GM12878 (cell line): ENCODE measurements around the gene CCDC74A. TPM values are rescaled to one million over a fixed set of nuclear protein-coding genes. Genes with fewer than 3 reads are reported as not detected.
"Not testable (repeated sequence)": the region's sequence is repeated elsewhere in the genome, so short reads cannot be mapped to it uniquely, and the experiment has no call there.

Source experiments
- ATAC-seq: fragments of 200-7000 bp; cut with Tn5 transposase; 3 replicates; pipeline ENCODE4 v1.9.1; 2020; ENCODE audit warnings: mild to moderate bottlenecking, moderate library complexity
- Bru-seq: library from RNA; stranded (reverse); fragments of 400-500 nt; gene quantifications from one replicate; lab custom pipeline; 2021; lab: Mats Ljungman, UMichigan
- BruChase-seq, 2 experiments: library from RNA; stranded (reverse); fragments of 400-500 nt; gene quantifications; one replicate each; lab custom pipeline; 2021; lab: Mats Ljungman, UMichigan
- BruUV-seq: library from RNA; stranded (reverse); fragments of 400-500 nt; replicated peaks from 2 replicates; lab custom pipeline; 2021; lab: Mats Ljungman, UMichigan
- CTCF ChIA-PET: fragments of 300-600 bp; sonication (Branson Sonifier 250); formaldehyde crosslinking; extraction: SDS; loops from one replicate; lab custom pipeline; 2021; ENCODE audit warnings: inconsistent platforms; lab: Yijun Ruan, JAX
- POLR2A ChIA-PET: fragments of 350-600 bp; formaldehyde crosslinking; extraction: SDS; loops from one replicate; lab custom pipeline; 2021; ENCODE audit warnings: inconsistent platforms; lab: Charles Lee
- RAD21 ChIA-PET: fragments of 300-600 bp; sonication (Branson Sonifier 250); formaldehyde crosslinking; loops from one replicate; lab custom pipeline; 2023; ENCODE audit warnings: antibody characterized with exemption; ENCODE audit not compliant: unreplicated experiment; lab: Charles Lee
- SMC1A ChIA-PET: fragments of 300-600 bp; sonication (Branson Sonifier 250); formaldehyde crosslinking; loops from one replicate; lab custom pipeline; 2023; ENCODE audit not compliant: unreplicated experiment, uncharacterized antibody; lab: Charles Lee
- DNase-seq: peaks from one replicate; pipeline ENCODE4 v3.0.0-alpha.2; 2011; ENCODE audit warnings: low read depth, low spot score
- FAIRE-seq: peaks from 3 replicates; lab custom pipeline; 2011; peaks lifted over from hg19 to GRCh38; lab: Jason Lieb, UNC
- H2AFZ ChIP-seq: 2 replicates; pipeline ENCODE4 v1.6.0; 2011; ENCODE audit warnings: low read depth, low read length, control low read depth; ENCODE audit not compliant: control insufficient read depth
- H3K27ac ChIP-seq: 2 replicates; pipeline ENCODE4 v1.5.1; 2011; ENCODE audit warnings: control low read depth; ENCODE audit not compliant: control insufficient read depth, insufficient read depth
- H3K27me3 ChIP-seq, 2 experiments: replicated peaks in 1 of 2; 2 replicates each; pipeline versions ENCODE4 v1.6.0 to v1.6.1; 2011; ENCODE audit warnings: low read length in 1 of 2; ENCODE audit not compliant: control insufficient read depth in 2 of 2, insufficient read depth in 2 of 2
- H3K36me3 ChIP-seq, 2 experiments: 2 replicates each; pipeline ENCODE4 v1.5.1; 2011; ENCODE audit warnings: low read length in 1 of 2; ENCODE audit not compliant: control insufficient read depth in 2 of 2, insufficient read depth in 2 of 2
- H3K4me1 ChIP-seq: 2 replicates; pipeline ENCODE4 v1.6.1; 2011; ENCODE audit warnings: mild to moderate bottlenecking, low read length, moderate library complexity, mixed read lengths; ENCODE audit not compliant: control insufficient read depth, insufficient read depth
- H3K4me2 ChIP-seq: 2 replicates; pipeline ENCODE4 v1.6.0; 2011; ENCODE audit warnings: control low read depth; ENCODE audit not compliant: control insufficient read depth, insufficient read depth
- H3K4me3 ChIP-seq: fragments of 200-600 bp; sonication (generic); 2 replicates; pipeline ENCODE4 v1.5.1; 2016
- H3K79me2 ChIP-seq: 2 replicates; pipeline ENCODE4 v1.6.0; 2011; ENCODE audit warnings: low read length; ENCODE audit not compliant: control insufficient read depth, insufficient read depth
- H3K9ac ChIP-seq: 2 replicates; pipeline ENCODE4 v1.8.0; 2011; ENCODE audit warnings: low read length, control low read depth, mixed read lengths; ENCODE audit not compliant: control insufficient read depth, insufficient read depth
- H3K9me3 ChIP-seq: replicated peaks from 3 replicates; pipeline ENCODE4 v1.5.1; 2011; ENCODE audit warnings: mild to moderate bottlenecking, low read length; ENCODE audit not compliant: control insufficient read depth, insufficient read depth
- H4K20me1 ChIP-seq: 2 replicates; pipeline ENCODE4 v1.6.0; 2011; ENCODE audit not compliant: control insufficient read depth, insufficient read depth
- BACH1 ChIP-seq: fragments of 450-650 bp; IDR thresholded peaks from 2 replicates; pipeline ENCODE4 v1.6.1; 2017; ENCODE audit warnings: mild to moderate bottlenecking, borderline replicate concordance
- BMI1 ChIP-seq: fragments of 450-650 bp; IDR thresholded peaks from 2 replicates; pipeline ENCODE4 v1.6.1; 2016; ENCODE audit warnings: mild to moderate bottlenecking, moderate library complexity, borderline replicate concordance
- EGR1 ChIP-seq, 2 experiments: IDR thresholded peaks; 1 replicate in 1 of 2; 2 replicates in 1 of 2; pipeline ENCODE4 v1.6.1; 2011 to 2012; ENCODE audit warnings: low read depth in 2 of 2, low read length in 2 of 2, borderline replicate concordance in 1 of 2, mild to moderate bottlenecking in 1 of 2, moderate library complexity in 1 of 2
- GATAD2B ChIP-seq: fragments of 450-650 bp; conservative IDR thresholded peaks from 2 replicates; pipeline ENCODE4 v1.6.1; 2017; ENCODE audit warnings: low read depth, mild to moderate bottlenecking, moderate library complexity
- MLLT1 ChIP-seq: fragments of 450-650 bp; IDR thresholded peaks from 2 replicates; pipeline ENCODE4 v1.6.1; 2016; ENCODE audit warnings: mild to moderate bottlenecking
- WGBS: methylation state at CpG from one replicate; pipeline ENCODE4 v1.1.6; 2016; ENCODE audit warnings: low lambda C conversion rate; ENCODE audit not compliant: insufficient replicate concordance, insufficient coverage; ENCODE audit errors: missing lambda C conversion rate; 5-methylcytosine and 5-hydroxymethylcytosine counted together
- in situ Hi-C: fragments of 300-500 bp; cut with MboI; formaldehyde crosslinking; loops from 9 replicates; pipeline ENCODE4 v1.14.3; 2018; ENCODE audit warnings: mixed read lengths
- intact Hi-C: fragments of 100-400 bp; cut with micrococcal nuclease; formaldehyde crosslinking; loops from one replicate; pipeline ENCODE4 v1.14.2; 2022; ENCODE audit not compliant: unreplicated experiment
- long read RNA-seq, 2 experiments: library from polyadenylated mRNA; unstranded; transcript quantifications; one replicate each; pipeline ENCODE4 v2.0.0, GENCODE V29; 2019 to 2020
- polyA minus RNA-seq, 3 experiments: library from RNA; depleted of rRNA, polyadenylated mRNA; stranded (reverse); fragments of >200 nt; gene quantifications; 2 replicates each; pipeline ENCODE4 v1.2.3, GENCODE V29; 2011
- polyA plus RNA-seq, 11 experiments: library from polyadenylated mRNA; depleted of rRNA in 4 of 11; unstranded in 6 of 11; stranded (reverse) in 5 of 11; fragments of >200 nt; fragmentation: Nextera tagmentation in 4 of 11; fragmentation: Illumina TruSeq in 1 of 11; extraction: Ambion mirVana in 4 of 11; extraction: Trizol in 1 of 11; gene quantifications; 1 replicate in 1 of 11; 2 replicates in 10 of 11; pipeline versions ENCODE4 v1.2.1 to v1.2.3, GENCODE V29; 2011 to 2016; ENCODE audit warnings: inconsistent platforms in 2 of 11, missing spikeins in 2 of 11, low read depth in 1 of 11
- total RNA-seq, 4 experiments: library from RNA; depleted of rRNA in 3 of 4; stranded (reverse); fragments of >200 nt in 3 of 4; fragmentation: Illumina TruSeq in 1 of 4; extraction: Trizol in 1 of 4; gene quantifications; 2 replicates each; pipeline versions ENCODE4 v1.2.1 to v1.2.3, GENCODE V29; 2013 to 2021

The CCDC74A gene
- total RNA-seq (2013; cell fraction: nucleolus; rRNA removed): 67.5 and 85.0 TPM in 2 replicates
- total RNA-seq (2014; rRNA removed) (98.8 and 101 TPM in 2 replicates), total RNA-seq (2014; rRNA removed; fragmentation: Illumina TruSeq; extraction: Trizol) (55.5 and 57.8 TPM in 2 replicates), total RNA-seq (2021) (68.0 and 71.9 TPM in 2 replicates), polyA plus RNA-seq (2011; rRNA removed) (42.1 and 61.8 TPM in 2 replicates), polyA plus RNA-seq (2014; fragmentation: Illumina TruSeq; extraction: Trizol) (19.1 and 55.9 TPM in 2 replicates), polyA plus RNA-seq (2014; fragmentation: Nextera tagmentation; extraction: Ambion mirVana) (10 to 100 TPM; 14.3 to 21.5 TPM), polyA plus RNA-seq (2014; rRNA removed) (133 and 141 TPM in 2 replicates), polyA plus RNA-seq (2016; fragmentation: Nextera tagmentation; extraction: Ambion mirVana) (10 to 100 TPM; 66.6 to 73.9 TPM), polyA minus RNA-seq (2011; rRNA and poly(A)+ RNA removed) (16.2 and 30.6 TPM in 2 replicates), Bru-seq, nascent RNA (percentile 61 among the genes with signal in this experiment), BruChase-seq, experiment 1, labeled RNA remaining after a 6-hour chase (percentile 72 among the genes with signal in this experiment), BruChase-seq, experiment 2, labeled RNA remaining after a 2-hour chase (percentile 68 among the genes with signal in this experiment)
- polyA plus RNA-seq (2011; ENCODE audit: low read depth): 18.5 TPM
- polyA plus RNA-seq (2011; cell fraction: cytosol; rRNA removed): 57.4 and 91.9 TPM in 2 replicates
- 340 and 345 TPM in 2 replicates for polyA plus RNA-seq (2011; cell fraction: nucleus; rRNA removed)
- polyA plus RNA-seq (2012): 40.4 and 54.9 TPM in 2 replicates
- 16.0 and 18.8 TPM in 2 replicates for polyA minus RNA-seq (2011; cell fraction: cytosol; rRNA and poly(A)+ RNA removed)
- polyA minus RNA-seq (2011; cell fraction: nucleus; rRNA and poly(A)+ RNA removed): 42.8 and 54.7 TPM in 2 replicates
- long read RNA-seq, experiment 1, transcript CCDC74A-202 (8 exons, 1,298 nt): major isoform, 8 of 27 reads
- long read RNA-seq, experiment 1, partial matches to known transcripts: 5 of 27 reads
- long read RNA-seq, experiment 1, other reads (novel, unspliced or antisense): 11 of 27 reads
- long read RNA-seq, experiment 2, transcript CCDC74A-202 (8 exons, 1,298 nt): major isoform, 6 of 28 reads
- long read RNA-seq, experiment 2, partial matches to known transcripts: 8 of 28 reads
- long read RNA-seq, experiment 2, other reads (novel, unspliced or antisense): 12 of 28 reads

DNA sequence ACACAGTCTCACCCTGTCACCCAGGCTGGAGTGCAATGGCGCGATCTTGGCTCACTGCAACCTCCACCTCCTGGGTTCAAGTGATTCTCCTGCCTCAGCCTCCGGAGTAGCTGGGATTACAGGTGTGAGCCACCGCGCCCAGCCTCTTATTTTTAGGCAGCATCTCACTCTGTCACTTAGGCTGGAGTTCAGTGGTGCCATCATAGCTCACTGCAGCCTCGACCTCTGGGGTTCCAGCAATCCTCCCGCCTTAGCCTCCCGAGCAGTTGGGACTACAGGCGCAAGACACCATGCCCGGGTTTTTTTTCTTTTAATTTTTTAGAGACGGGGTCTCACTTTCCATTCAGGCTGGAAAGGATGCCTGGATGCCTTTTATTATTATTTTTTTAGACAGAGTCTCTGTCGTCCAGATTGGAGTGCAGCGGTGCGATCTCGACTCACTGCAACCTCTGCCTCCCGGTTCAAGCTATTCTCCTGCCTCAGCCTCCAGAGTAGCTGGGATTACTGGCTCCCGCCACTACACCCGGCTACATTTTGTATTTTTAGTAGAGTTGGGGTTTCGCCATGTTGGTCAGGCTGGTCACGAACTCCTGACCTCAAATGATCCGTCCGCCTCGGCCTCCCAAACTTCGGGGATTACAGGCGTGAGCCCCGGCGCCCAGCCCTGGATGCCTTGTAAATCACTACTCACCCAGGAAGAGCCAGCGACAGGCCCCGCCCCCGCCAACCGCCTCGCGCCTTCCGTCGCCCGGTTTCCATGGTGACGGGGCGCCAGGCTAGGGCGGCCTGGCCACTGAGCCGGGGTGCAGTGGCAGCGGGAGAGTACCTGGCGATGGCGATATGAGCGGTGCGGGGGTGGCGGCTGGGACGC lies at the start of gene CCDC74A:
Gene CCDC74A, plus strand, starts transcription at position 758 of the 871 bp plus-strand sequence. Its CDS starts 83 bp downstream, at position 841.
- intact Hi-C loops: loop anchor here (2.0 to 5.0 kb wide), 2 partner anchors 35 to 115 kb away; partner anchors contain the start of gene MZT2A
- H4K20me1 ChIP-seq, DNase-seq, H3K27me3 ChIP-seq, H3K79me2 ChIP-seq, RAD21 ChIA-PET, H3K9me3 ChIP-seq, H3K4me1 ChIP-seq, FAIRE-seq, H3K36me3 ChIP-seq: not testable (repeated sequence)
- Histone ChIP-seq H3K9ac (peak within 1 kb of the TSS; percentile 65), H3K4me3 (peak within 1 kb of the TSS; percentile 71), H2AFZ (peak within 1 kb of the TSS; percentile 29), H3K4me2 (peak within 1 kb of the TSS; percentile 60), H3K27ac (peak within 1 kb of the TSS; percentile 33)
- 27% methylated on average over 42 of the region's 47 CpGs for WGBS
- in situ Hi-C loops: loop anchor here (5.0 kb wide), 1 partner anchor 1390 kb away; no protein-coding TSS in a partner anchor
- CTCF ChIA-PET: interaction anchor here (2.0 to 4.1 kb wide), 3 partner anchors 35 to 145 kb away, joined by 6 to 25 read pairs (median 6); partner anchors contain the start of gene MZT2A
- SMC1A ChIA-PET: interaction anchor here (1.2 kb wide), 1 partner anchor 34 kb away, joined by 3 read pairs; no protein-coding TSS in a partner anchor
- TSS peak; percentile 89 for BruUV-seq
- POLR2A ChIA-PET: interaction anchor here (0.5 kb wide), 1 partner anchor 292 kb away, joined by 5 read pairs; no protein-coding TSS in a partner anchor
- TF ChIP-seq EGR1 (IDR thresholded peaks at IDR 0.05; ENCODE audit: borderline replicate concordance in 1 of 2, low read depth in 2 of 2, low read length in 2 of 2): peak in 1 of 2 experiments; percentile 35; a peak in 1 of 3 replicates
- TF ChIP-seq GATAD2B: 0 out of 2 replicates have a peak, but pooled peaks have one; percentile 29
- TF ChIP-seq BACH1: 0 out of 2 replicates have a peak, but pooled peaks have one; percentile 22
- TF ChIP-seq BMI1: peak; percentile 93
- peak; percentile 61; the same call in 1 of the 2 replicates for TF ChIP-seq MLLT1
- peak; percentile 86 for ATAC-seq

DNA sequence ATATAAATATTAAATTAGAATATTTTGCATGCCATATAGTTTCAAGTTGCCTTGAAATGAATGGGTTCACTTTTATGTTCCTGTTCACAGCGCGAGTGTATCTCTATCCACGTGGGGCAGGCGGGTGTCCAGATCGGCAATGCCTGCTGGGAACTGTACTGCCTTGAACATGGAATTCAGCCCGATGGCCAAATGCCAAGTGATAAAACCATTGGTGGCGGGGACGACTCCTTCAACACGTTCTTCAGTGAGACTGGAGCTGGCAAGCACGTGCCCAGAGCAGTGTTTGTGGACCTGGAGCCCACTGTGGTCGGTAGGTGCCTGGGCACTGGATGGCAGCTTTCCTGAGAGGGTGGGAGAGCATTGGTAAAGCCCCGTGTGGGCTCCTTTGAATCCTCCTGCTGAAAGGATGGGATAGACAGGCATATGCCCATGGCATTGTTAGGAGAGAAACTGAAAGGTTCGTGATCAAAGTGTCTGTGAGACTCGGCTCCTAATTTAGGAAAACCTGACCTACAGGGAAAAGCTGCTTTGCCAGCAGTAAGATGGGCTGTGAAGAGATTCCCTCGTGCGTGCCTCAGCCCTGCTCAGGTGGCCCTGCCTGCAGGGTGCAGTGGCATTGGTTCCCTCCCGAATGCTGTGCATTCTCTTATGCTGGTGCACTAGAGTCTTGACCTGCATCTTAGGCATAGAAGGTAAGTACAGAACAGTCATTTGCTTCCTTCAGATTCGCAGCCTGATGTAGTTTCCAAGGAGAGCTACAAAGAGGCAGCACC lies 49.4 kb upstream of the CCDC74A start:
- H3K27ac ChIP-seq, H3K9ac ChIP-seq, in situ Hi-C loops, H3K4me3 ChIP-seq, CTCF ChIA-PET, H3K4me2 ChIP-seq, H4K20me1 ChIP-seq, DNase-seq, RAD21 ChIA-PET, H3K9me3 ChIP-seq, ATAC-seq, H3K36me3 ChIP-seq, BruUV-seq, intact Hi-C loops, H3K79me2 ChIP-seq, POLR2A ChIA-PET, H2AFZ ChIP-seq, SMC1A ChIA-PET, H3K27me3 ChIP-seq, H3K4me1 ChIP-seq, FAIRE-seq: not testable (repeated sequence)
- 97% methylated on average over 15 of the region's 18 CpGs for WGBS
